ENCODE results near the gene ITGA11.

GRCh38 chr15:68303134-68303533 is 128.8 kb downstream of the ITGA11 start:
- TF ChIP-seq KAT8 (CRISPR knock-in tag; IDR thresholded peaks at IDR 0.05) (no peak), CHD2 (IDR thresholded peaks at IDR 0.05; ENCODE audit: low read depth, low read length) (no peak), JUNB (CRISPR knock-in tag; IDR thresholded peaks at IDR 0.05; ENCODE audit: borderline replicate concordance) (no peak), CTCF (CRISPR knock-in tag; IDR thresholded peaks at IDR 0.05) (no peak), ZNF788 (CRISPR knock-in tag; IDR thresholded peaks at IDR 0.05; ENCODE audit: borderline replicate concordance) (no peak), CBX5 (CRISPR knock-in tag; IDR thresholded peaks at IDR 0.05; ENCODE audit: borderline replicate concordance) (no peak), POLR2A (IDR thresholded peaks at IDR 0.05; ENCODE audit: insufficient read depth in 1 of 2, low read depth in 2 of 2, low read length in 2 of 2) (no peak)
- TF ChIP-seq, protein P1, sequence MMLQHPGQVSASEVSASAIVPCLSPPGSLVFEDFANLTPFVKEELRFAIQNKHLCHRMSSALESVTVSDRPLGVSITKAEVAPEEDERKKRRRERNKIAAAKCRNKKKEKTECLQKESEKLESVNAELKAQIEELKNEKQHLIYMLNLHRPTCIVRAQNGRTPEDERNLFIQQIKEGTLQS (CRISPR knock-in tag; IDR thresholded peaks at IDR 0.05) = no peak
- TF ChIP-seq, protein P2, sequence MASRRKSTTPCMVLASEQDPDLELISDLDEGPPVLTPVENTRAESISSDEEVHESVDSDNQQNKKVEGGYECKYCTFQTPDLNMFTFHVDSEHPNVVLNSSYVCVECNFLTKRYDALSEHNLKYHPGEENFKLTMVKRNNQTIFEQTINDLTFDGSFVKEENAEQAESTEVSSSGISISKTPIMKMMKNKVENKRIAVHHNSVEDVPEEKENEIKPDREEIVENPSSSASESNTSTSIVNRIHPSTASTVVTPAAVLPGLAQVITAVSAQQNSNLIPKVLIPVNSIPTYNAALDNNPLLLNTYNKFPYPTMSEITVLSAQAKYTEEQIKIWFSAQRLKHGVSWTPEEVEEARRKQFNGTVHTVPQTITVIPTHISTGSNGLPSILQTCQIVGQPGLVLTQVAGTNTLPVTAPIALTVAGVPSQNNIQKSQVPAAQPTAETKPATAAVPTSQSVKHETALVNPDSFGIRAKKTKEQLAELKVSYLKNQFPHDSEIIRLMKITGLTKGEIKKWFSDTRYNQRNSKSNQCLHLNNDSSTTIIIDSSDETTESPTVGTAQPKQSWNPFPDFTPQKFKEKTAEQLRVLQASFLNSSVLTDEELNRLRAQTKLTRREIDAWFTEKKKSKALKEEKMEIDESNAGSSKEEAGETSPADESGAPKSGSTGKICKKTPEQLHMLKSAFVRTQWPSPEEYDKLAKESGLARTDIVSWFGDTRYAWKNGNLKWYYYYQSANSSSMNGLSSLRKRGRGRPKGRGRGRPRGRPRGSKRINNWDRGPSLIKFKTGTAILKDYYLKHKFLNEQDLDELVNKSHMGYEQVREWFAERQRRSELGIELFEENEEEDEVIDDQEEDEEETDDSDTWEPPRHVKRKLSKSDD (CRISPR knock-in tag; IDR thresholded peaks at IDR 0.05; ENCODE audit: low read depth) = no peak
